Astrocyte of the spinal cord (primary cell): ENCODE data around the gene TAOK2.

ENCODE experiments used
- DNase-seq: peaks from one replicate; pipeline ENCODE4 v3.0.0; 2011; ENCODE audit warnings: low read depth, low spot score
- H3K4me3 ChIP-seq: 2 replicates; pipeline ENCODE4 v1.5.1; 2011; ENCODE audit warnings: low read depth, mild to moderate bottlenecking, low read length, moderate library complexity
- CTCF ChIP-seq: IDR thresholded peaks from 2 replicates; pipeline ENCODE4 v1.5.1; 2012; ENCODE audit warnings: low read depth, mild to moderate bottlenecking, low read length, inconsistent platforms
- in situ Hi-C: cut with HindIII; loops from 2 replicates; pipeline ENCODE4 v1.10.0; 2017; ENCODE audit warnings: low sequenced_read_pairs

The TAOK2 gene

DNA sequence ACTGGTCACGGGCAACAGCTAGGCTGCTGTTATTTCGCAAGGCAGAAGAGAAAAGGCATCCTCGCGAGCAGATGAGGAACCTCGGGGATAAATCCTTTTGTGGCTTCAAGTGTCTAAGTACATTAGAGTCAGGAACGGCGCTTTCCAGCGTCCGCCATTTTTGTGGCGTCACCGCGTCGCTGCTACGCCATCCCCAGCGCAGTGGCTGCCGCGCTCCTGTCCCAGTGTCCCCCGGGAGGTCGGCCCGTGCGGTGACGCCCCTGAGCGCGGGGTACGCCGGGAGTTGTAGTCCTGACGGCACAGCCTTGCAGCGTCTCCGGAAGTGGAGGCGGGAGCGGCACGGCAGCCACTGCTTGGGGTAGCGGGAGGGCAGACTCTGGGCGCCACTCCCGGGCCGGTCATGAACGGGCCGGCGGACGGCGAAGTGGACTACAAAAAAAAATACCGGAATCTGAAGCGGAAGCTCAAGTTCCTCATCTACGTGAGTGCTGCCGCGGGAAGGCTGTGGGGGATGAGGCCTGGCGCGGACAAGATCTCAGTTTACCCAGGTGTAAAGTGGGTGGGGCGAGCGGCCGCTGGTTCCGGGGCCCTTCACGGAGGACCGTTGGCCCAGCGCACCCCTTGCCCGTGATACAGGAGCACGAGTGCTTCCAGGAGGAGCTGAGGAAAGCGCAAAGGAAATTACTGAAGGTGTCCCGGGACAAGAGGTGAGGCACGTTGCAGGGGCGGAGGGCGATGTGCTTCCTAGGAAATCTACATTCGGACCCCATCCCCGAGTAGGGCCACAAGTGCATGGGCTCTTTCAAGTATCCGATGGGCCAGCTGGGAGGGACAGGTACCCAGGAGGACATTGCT lies 22.5 kb downstream of the TAOK2 start, which contains the start of gene INO80E:
Gene INO80E, plus strand, starts transcription at position 331 of the 855 bp plus-strand sequence. Its CDS starts 70 bp downstream, at position 401.
- DNase-seq = peak; percentile 96
- TF ChIP-seq CTCF = no peak
- peak within 1 kb of the TSS; percentile 72 for H3K4me3 ChIP-seq
- in situ Hi-C loops = no loop called here

- no peak for DNase-seq
- in situ Hi-C loops = no loop called here
- no peak for TF ChIP-seq CTCF
- peak overlapping the region; percentile 72 for H3K4me3 ChIP-seq
Measured at GRCh38 chr16:29996766-29997250, 23.1 kb downstream of the TAOK2 start.

DNA sequence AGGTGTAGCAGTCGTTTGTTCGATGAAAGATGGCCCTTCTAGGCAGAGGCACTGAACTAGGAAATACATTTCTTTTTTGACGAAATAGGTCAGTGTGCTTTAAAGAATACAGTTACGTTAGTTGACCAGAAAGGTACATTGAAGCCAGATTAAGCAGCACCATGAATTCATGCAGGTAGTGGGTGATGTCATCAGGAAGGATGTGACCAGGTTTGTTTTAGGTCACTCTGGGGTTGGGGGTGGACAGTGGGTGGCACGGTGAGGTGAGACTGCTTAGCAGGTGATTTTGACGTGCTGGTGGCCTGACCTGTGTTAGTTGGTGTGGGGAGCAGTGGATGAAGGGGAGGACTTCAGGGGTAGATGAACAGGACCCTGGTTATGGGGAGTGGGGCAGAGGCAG lies 25.9 kb downstream of the TAOK2 start:
- no peak for TF ChIP-seq CTCF
- no peak for DNase-seq
- in situ Hi-C loops = no loop called here
- H3K4me3 ChIP-seq = no peak overlapping the region

DNA sequence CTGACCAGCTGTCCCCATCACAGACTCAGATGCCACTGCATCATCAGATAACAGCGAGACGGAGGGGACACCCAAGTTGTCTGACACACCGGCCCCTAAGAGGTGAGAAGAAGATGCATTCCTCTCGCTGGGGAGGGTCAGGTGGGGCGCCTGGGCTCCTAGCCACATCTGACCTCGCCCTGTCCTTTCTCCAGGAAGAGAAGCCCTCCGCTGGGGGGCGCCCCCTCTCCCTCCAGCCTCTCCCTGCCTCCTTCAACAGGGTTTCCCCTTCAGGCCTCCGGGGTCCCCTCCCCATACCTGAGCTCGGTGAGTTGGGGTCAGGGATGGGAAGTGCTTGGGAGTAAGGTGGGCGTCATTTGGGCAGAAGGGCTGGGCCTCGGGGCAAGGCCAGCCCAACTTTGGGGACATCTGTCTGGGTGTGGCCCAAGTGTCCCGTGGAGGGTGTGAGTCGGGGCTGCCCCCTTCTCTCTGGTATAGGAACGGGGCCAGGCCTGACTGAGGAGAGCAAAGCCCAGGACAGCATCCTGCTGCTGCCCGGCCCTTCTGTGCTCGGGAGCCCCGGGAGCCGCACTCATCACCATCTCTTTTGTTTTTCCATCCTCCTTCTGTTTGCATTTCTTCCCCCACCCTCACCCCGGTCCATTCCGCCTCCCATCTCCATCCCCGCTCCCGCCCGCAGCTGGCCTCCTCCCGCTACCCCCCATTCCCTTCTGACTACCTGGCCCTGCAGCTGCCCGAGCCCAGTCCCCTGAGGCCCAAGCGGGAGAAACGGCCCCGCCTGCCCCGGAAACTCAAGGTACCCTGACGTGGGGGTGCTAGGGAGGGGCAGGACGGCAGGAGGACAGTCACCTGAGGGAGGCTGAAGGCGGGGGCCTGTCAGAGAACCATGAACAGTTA lies 27.3 kb downstream of the TAOK2 start:
- DNase-seq = no peak
- TF ChIP-seq CTCF = peak; percentile 21
- in situ Hi-C loops = no loop called here
- H3K4me3 ChIP-seq = no peak overlapping the region

DNA sequence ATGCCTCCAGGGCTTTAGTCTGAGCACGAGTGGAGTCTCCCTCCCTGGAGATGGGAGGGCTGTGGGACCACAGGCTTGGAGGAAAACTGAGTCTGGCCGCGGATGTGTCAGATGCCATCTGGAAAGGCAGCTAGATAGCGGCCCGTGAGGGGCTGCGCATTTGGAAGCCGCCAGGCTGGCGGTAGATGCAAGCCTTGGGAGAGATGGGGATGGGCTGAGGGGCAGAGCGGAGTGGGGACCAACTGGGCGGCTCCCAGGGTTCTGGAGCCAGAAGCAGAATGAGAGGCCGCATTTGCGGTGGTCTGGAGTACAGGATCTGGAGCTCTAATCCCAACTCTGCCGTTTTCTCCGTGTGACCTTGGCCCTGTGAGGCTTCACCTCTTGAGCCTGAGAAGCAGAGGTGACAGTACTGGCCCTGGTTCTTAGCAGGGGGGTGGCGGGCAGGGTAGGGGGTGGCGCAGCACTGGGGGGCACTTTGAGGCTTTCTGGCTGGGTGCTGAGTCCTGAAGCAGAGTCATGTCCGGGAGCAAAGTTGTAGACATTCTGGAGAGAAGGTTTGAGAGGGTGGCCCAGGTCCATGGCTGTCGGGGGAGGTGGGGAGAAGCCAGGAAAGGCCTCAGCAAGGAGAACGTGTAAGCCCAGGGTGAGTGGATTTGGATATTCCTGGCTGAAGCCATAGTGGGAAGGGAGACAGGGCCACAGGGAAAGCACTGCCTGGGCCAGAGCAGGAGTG lies 29.1 kb downstream of the TAOK2 start:
- in situ Hi-C loops = no loop called here
- no peak overlapping the region for H3K4me3 ChIP-seq
- no peak for TF ChIP-seq CTCF
- no peak for DNase-seq
